ENCODE measurements around the gene SPATS2.

The SPATS2 gene

DNA sequence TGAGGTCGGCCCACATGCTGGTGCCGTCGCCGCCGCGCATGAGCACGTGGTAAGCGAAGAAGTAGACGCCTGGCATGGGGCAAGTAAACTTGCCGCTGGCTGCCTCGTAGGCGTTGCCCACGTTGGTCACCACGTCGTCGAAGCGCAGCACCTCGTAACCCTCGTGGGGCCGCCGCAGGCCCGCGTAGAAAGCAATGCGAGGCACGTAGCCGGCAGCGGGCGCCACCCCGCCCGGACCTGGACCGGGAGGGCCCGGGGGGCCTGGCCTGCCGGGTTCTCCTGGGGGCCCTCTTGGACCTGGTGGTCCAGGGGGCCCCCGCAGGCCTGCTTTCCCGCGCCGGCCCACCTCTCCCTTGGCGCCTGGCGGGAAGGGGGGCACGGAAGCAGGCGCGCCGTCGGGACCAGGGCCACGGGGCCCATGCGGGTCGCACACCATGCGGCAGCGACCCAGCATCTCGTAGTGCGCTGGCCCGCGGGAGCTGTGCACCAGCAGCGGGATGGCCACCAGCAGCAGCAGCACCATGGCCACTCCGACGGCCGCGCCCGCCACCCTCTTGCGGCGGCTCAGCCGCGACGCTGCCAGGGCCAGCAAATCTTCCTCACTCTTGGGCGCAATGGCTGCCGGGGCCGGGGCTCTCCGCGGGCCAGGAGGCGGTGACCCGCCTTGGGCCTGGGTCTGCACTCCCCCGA is 31.2 kb upstream of the SPATS2 start:
- in situ Hi-C loops (cut with MboI; ENCODE audit: low sequenced_read_pairs), result no loop called here

DNA sequence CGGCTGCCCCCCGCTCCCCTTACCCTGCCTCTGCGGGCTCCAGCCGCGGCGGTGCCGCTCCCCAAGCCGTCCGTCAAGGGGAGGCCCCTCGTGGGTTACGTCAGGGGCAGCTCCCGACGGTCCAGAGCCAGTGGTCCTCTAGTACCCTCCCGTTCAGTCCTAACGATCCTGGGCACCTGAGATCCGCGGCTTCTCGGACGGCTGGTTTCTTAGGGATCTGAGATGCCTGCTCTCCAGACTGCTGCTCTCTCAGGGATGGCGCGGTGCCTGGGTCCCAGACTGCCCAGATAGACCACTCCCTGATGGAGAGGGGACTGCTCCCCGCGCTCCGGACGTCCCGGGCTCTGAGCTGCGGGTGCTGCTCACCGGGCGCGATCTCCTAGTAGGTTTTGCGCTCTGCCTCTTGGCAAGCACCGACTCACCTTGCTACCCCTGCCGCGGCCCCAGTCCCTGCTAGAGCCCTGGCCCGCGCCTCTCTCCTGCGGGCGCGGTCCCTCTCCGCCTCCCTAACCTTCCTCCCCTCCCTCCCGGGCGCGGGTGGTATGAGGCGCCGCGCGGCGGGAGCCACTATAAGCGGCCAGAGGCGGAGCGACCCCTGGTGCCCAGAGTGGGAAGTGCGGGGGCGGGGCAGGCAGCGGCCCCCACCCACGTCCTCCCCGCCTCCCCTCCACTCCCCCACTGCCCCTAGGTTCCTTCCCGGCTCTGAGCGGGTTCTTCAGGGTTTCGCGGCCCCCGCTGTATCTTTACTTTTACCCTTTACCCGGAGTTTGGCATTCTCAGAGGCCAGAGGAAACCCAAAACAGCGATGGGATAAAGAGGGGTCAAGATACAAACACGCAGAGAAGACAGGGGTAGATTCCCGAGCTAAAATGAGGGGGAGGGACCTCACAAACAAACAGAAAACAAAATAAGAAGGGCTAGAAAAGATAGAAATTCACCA is 30.3 kb upstream of the SPATS2 start, which contains the start of gene C1QL4:
C1QL4 (minus strand) TSS at position 544 of the 940 bp plus-strand sequence. CDS start 711 bp downstream, outside the sequence.
- in situ Hi-C loops (cut with MboI; ENCODE audit: low sequenced_read_pairs), result no loop called here

DNA sequence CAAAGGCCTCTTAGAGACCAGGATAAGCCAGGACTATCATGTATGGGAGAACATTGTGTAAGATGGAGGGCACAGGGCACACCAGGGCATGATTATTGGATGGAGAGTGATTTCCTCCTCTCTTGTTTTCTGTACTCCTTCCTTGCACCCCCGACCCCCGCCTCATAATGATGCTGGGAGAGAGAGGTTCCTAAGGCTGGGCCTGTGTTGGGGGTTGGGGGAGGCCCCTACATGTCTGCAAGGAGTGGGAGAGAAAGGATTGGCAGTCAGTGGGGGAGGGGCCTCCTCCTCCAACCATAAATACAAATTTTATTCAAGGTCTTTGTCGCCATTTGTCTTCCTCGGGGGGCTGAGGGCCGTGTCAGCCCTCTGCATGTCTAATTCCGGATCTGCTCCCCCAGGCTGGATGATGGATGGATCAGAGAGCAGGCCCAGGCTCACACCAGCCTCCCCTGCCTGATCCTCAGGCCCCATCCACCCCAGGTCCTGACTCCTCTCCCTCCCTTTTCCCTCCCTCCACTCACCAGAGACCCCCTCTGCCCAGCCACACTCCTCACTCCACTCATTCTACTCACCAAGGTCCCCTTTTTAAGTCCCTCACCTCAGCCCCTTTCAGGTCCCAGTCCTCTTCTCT is 28.3 kb upstream of the SPATS2 start:
- in situ Hi-C loops (cut with MboI; ENCODE audit: low sequenced_read_pairs), result no loop called here

DNA sequence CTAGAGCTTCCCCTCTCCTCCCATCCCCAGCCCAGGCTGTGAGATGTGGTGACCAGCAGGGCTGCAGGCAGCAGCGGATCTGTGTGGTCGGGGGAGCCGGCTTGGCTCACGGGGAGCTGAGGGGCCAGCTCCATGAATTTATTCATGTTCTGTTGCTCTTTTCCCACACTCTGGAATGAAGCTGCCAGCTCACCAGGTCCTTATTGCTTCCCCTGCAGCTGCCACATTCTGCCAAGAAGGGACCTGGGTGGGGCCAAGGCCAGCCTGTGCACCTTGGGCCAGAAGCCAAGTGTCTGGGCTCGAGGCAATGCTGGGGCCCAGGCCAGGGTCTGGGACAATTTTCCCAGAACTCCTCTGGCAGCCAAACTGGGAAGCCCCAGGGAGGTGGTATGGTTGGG is 27.8 kb upstream of the SPATS2 start:
- in situ Hi-C loops (cut with MboI; ENCODE audit: low sequenced_read_pairs), result no loop called here

- in situ Hi-C loops (cut with MboI; ENCODE audit: low sequenced_read_pairs), result loop anchor here (10.0 kb wide), 1 partner anchor 55 kb away; no protein-coding TSS in a partner anchor
Observed at GRCh38 chr12:49340095-49340870, 27.0 kb upstream of the SPATS2 start.

GRCh38 chr12:49340971-49341776 is 26.1 kb upstream of the SPATS2 start:
- in situ Hi-C loops (cut with MboI; ENCODE audit: low sequenced_read_pairs), result loop anchor here (10.0 kb wide), 1 partner anchor 56 kb away; no protein-coding TSS in a partner anchor

DNA sequence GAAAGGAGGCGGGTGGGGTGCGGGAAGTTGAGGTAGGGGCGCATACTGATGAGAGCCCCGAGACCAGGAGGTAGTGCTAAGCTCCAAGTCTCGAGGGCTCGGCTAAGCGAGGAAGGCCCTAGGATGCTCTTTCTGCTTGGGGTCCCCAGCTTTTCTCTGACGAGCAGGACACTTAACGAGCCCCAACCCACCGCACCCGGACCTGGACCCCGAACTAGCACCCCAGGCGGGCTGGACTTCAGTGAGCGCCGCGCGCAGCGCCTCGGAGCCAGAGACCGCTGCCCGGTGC is 25.5 kb upstream of the SPATS2 start:
- in situ Hi-C loops (cut with MboI; ENCODE audit: low sequenced_read_pairs), result loop anchor here (10.0 kb wide), 1 partner anchor 57 kb away; no protein-coding TSS in a partner anchor

DNA sequence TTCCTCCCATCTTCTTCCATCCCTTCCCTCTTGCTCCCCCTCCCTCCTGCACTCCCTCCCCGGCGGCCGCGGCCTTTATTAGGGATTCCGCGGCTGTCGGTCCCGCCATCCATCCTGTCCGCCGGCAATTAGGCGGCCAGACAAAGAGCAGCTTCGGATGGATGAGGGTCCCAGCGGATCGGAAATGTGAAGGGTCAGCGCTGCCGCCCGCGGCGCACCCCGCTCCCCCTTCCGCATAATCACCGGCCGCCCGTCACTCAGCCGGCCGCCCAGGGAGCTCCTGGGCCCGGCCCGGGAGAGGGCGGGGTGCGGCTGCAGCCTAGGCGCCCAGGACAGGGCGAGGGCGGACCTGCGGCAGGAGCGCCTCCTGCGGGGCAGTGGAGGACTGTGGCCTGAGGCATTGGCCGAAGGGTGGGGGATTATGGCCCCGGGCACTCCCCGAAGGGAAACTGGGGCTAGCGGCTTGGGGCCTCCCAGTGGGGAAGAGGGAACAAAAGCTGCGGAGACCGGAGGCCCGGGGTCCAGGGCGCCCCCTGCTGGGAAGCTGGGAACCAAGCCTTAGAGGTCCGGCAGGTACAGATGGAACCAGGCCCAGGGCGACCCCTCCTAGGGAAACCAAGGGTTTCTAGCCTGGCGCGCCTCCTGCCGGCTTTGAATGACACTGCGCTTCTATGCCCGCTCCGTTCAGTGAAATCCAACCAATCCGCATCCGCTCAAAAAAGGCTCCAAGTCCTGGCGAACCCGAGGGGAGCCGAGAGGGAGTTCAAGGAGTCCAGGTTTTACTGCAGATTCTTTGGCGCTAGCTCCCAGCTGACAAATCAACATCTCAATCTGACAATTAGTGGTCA is 25.0 kb upstream of the SPATS2 start:
- in situ Hi-C loops (cut with MboI; ENCODE audit: low sequenced_read_pairs), result loop anchor here (10.0 kb wide), 1 partner anchor 57 kb away; no protein-coding TSS in a partner anchor

DNA sequence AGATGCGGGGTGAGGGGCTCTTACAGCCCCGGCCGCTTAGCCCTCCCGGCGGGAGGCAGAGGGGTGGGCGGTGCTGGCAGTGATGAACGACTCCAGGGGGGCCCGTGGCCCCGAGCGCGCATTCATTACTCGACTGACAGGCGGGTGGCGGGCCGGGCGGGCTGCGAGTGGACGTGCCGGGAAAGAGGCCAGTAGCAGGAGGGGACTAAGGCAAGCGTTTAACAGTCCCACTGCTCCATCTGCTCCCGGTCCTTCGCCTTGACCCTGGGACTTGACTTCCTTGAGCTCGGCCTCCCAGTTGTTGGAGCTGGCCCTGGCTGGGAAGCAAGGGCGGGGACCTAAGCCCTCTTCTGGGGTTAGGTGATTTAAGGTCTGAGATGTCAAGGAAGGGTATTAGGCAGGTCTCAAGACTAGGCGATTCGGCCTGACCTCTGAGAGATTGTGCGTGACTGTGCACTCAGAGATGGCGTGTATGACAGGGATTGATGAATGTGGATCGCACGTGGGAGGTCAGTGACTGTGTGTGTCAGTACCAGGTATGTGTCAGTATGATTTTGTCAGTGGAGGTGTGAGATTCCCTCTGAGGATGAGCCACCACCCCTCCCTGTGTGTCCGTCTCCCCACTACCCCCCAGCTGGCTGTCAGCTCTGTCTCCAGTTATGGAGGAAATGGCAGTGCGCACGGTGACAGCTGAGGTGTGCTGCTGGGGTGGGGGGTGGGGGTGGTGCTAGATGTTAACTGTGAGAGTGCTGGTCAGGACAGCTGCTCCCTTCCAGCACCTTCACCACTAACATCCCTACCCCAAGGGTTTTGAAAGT is 24.1 kb upstream of the SPATS2 start:
- in situ Hi-C loops (cut with MboI; ENCODE audit: low sequenced_read_pairs), result loop anchor here (10.0 kb wide), 1 partner anchor 58 kb away; no protein-coding TSS in a partner anchor

GRCh38 chr12:49344486-49345050 is 22.7 kb upstream of the SPATS2 start:
- in situ Hi-C loops (cut with MboI; ENCODE audit: low sequenced_read_pairs), result loop anchor here (10.0 kb wide), 1 partner anchor 60 kb away; no protein-coding TSS in a partner anchor

DNA sequence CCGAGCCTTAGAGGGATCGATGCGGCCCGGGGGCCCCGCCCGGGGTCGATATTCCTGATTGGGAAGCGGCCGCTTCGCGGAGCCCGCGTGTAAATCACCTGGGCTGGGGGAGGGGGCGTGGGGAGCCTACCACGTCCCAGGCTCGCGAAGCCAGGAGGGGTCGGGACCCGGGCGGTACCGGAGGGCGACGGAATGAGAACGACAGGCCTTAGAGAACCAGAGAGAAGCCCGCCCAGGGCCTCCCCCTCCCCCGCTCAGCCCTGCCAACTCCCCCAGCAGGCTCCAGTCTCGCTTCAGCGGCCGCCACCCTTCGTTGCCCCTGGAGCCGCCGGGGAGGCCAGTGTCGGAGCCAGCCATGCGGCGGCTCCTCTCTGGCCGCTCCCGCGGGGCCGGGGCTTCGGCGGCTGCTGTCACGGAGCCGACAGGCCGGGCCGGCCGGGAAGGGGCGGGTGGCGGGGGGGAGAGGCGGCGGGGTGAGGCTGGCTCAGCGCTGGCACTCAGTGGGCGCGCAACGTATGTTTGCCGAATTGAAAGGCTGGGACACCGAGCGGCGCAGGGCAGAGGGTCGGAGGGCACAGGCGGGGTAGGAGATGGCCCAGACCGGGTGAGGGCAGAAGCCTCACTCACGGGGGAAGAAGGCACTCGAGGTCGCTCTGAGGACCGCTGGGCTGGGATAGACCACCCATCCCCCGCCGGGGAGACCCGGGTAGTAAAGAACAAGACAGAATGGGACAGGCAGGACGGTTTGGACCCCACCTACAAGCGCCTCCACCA is 22.0 kb upstream of the SPATS2 start:
- in situ Hi-C loops (cut with MboI; ENCODE audit: low sequenced_read_pairs), result loop anchor here (10.0 kb wide), 1 partner anchor 60 kb away; no protein-coding TSS in a partner anchor

DNA sequence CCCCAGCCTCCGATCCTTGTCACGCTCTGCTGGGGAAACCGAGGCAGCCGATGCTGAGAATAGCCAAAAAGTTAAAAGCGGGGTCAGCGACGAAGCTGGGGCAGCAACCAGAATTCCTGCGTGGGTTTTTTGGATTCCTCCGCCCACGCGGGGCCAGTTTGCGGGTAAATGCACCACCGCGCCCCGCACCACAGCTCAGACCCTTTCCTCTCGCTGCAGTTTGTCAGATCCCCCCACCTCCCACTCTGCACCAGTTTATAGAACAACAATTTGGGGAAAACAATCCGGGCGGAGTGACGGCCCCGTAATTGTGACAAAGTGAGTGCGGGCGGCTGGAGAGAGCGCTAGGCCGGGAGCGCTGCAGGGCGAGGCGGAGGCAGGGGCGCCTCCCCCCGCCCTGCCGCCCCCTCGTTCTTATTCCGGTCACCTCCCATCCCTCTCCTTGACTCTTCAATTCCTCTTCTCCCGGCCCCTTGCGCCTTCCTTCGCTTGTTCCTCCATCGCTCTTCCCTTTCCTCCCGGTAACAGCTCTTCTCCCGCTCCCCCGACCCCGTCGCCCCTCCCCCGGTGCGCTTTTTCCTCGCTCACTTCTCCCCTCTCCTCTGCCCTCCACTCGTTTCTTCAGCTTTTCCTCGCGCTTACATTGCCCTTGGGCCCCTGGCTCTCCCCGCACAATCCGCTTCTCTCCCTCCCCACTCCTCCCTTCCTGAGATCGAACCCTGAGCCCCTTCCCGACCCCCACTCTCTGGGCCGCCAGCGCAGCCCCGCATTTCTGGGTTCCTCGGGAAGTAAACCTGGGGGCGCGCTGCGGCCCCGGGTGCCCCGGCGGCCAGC is 21.2 kb upstream of the SPATS2 start:
- in situ Hi-C loops (cut with MboI; ENCODE audit: low sequenced_read_pairs), result loop anchor here (10.0 kb wide), 1 partner anchor 61 kb away; no protein-coding TSS in a partner anchor

DNA sequence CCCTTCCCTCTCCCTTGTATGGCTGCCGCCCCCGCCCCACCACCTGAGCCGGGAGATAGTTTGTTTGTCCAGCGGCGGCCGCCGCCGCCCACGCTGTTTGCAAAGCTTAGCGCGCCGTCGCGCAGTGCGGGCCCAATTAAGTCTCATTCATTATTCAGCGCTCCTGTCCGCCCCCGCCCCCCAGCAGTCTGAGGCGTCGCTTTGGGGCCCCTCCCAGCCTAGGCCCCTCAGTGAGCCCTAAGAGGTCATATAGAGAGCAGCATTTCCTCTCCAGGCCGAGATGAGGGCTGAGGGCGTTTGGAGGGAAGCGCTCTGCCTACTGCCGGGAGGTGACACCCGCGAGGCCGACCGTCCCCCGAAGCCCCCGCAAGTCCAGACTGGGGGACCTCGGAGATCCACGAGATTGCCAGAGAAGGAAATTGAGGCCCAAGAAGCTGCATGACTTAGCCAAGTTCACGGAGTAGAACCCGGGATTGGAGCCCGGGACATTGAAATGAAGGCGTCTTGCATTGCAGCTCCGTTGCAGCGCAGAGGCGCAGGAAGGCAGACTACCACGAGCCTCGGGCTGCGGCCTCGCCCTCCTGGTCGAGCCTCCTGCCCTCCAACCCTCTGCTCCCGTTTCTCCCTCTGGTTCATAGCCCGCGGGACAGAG is 20.5 kb upstream of the SPATS2 start, which contains the start of gene DNAJC22:
DNAJC22 (plus strand) TSS at position 230 of the 652 bp plus-strand sequence. CDS start 1,985 bp downstream, outside the sequence.
- in situ Hi-C loops (cut with MboI; ENCODE audit: low sequenced_read_pairs), result loop anchor here (10.0 kb wide), 1 partner anchor 62 kb away; no protein-coding TSS in a partner anchor

- in situ Hi-C loops (cut with MboI; ENCODE audit: low sequenced_read_pairs), result loop anchor here (10.0 kb wide), 1 partner anchor 63 kb away; no protein-coding TSS in a partner anchor
Observed at GRCh38 chr12:49347311-49348193, 19.7 kb upstream of the SPATS2 start.

All from HL-60/S4 treated with phorbol 12-myristate 13-acetate at 8.2 ng/mL for 4 days and 3 days (cell line).